Small intestine (tissue), 7 donors: ENCODE data around the gene MEOX1. TPM values are rescaled to one million over a fixed set of nuclear protein-coding genes. Genes with fewer than 3 reads are reported as not detected.
"Not testable (repeated sequence)": the region's sequence is repeated elsewhere in the genome, so short reads cannot be mapped to it uniquely, and the experiment has no call there.

ENCODE experiments used
- DNase-seq, 2 donors: peaks; one replicate each; pipeline versions ENCODE4 v3.0.0 to v3.0.0-alpha.2; 2013
- FAIRE-seq: peaks from 2 replicates; lab custom pipeline; 2012; peaks lifted over from hg19 to GRCh38; lab: Jason Lieb, UNC
- H3K27ac ChIP-seq, 3 donors: one replicate each; pipeline ENCODE4 v1.5.1; 2013; ENCODE audit warnings: low read length in 2 of 3, mild to moderate bottlenecking in 2 of 3, control low read depth in 1 of 3, inconsistent platforms in 1 of 3, low read depth in 1 of 3, moderate library complexity in 1 of 3
- H3K27me3 ChIP-seq, 3 donors: one replicate each; pipeline ENCODE4 v1.6.1; 2013; ENCODE audit warnings: low read length in 3 of 3, inconsistent platforms in 1 of 3; ENCODE audit not compliant: control insufficient read depth in 3 of 3, insufficient read depth in 3 of 3
- H3K36me3 ChIP-seq, 3 donors: one replicate each; pipeline ENCODE4 v1.6.1; 2013; ENCODE audit warnings: low read length in 3 of 3, inconsistent platforms in 1 of 3, low read depth in 1 of 3, mild to moderate bottlenecking in 1 of 3, moderate library complexity in 1 of 3; ENCODE audit not compliant: control insufficient read depth in 3 of 3, insufficient read depth in 2 of 3
- H3K4me1 ChIP-seq, 3 donors: one replicate each; pipeline ENCODE4 v1.6.1; 2013; ENCODE audit warnings: low read length in 2 of 3, inconsistent platforms in 1 of 3, low read depth in 1 of 3, mild to moderate bottlenecking in 1 of 3, moderate library complexity in 1 of 3; ENCODE audit not compliant: control insufficient read depth in 3 of 3, insufficient read depth in 2 of 3
- H3K4me3 ChIP-seq, 3 donors: one replicate each; pipeline ENCODE4 v1.5.1; 2013; ENCODE audit warnings: low read length in 3 of 3, control low read depth in 1 of 3, inconsistent platforms in 1 of 3, low read depth in 1 of 3, mild to moderate bottlenecking in 1 of 3, moderate library complexity in 1 of 3
- H3K9me3 ChIP-seq, 2 donors: one replicate each; pipeline ENCODE4 v1.6.1; 2013; ENCODE audit warnings: low read depth in 1 of 2, low read length in 1 of 2; ENCODE audit not compliant: control insufficient read depth in 2 of 2, insufficient read depth in 1 of 2
- WGBS, 3 donors: extraction: QIAGEN DNeasy Blood & Tissue Kit; methylation state at CpG; one replicate each; pipeline ENCODE4 v1.1.7; 2013; 5-methylcytosine and 5-hydroxymethylcytosine counted together
- polyA plus RNA-seq, 4 donors: library from polyadenylated mRNA; stranded (reverse) in 3 of 4; unstranded in 1 of 4; fragments of 200-250 nt in 3 of 4; fragments of 120-200 nt in 1 of 4; gene quantifications; one replicate each; pipeline versions ENCODE4 v1.2.1 to v1.2.3, GENCODE V29; 2013
- donor health status: healthy with polysubstance abuse.
- donor health status: control.
- donor health status: control.
- donor health status: Bipolar disorder and iron deficiency.
- donor health status: healthy.

The MEOX1 gene
- polyA plus RNA-seq, 4 donors = 2.6 to 7.1 TPM; not detected in 2

- Histone ChIP-seq H3K36me3 (no peaks in the 10 kb centered on the region), H3K27ac (no peak overlapping the region), H3K9me3 (peaks cover 0 to 6% of the 10 kb centered on the region in 2 donors), H3K4me3 (no peak overlapping the region), H3K4me1 (peaks cover 0 to 2% (median 0%) of the 10 kb centered on the region in 3 donors), H3K27me3 (peaks cover 0 to 1% (median 0%) of the 10 kb centered on the region in 3 donors)
- FAIRE-seq (no peak), DNase-seq (no peak)
- WGBS, 3 donors = 73 to 86% (median 83%) methylated on average over 6 of the region's 6 CpGs
Observed at GRCh38 chr17:43609613-43610385, 51.9 kb downstream of the MEOX1 start.

GRCh38 chr17:43608313-43608712 lies 53.4 kb downstream of the MEOX1 start:
- FAIRE-seq (no peak), DNase-seq (no peak)
- Histone ChIP-seq H3K4me3 (no peak overlapping the region), H3K27ac (no peak overlapping the region), H3K27me3 (peaks cover 0 to 1% (median 0%) of the 10 kb centered on the region in 3 donors), H3K4me1 (peaks cover 0 to 2% (median 0%) of the 10 kb centered on the region in 3 donors), H3K36me3 (no peaks in the 10 kb centered on the region), H3K9me3 (peaks cover 0 to 6% of the 10 kb centered on the region in 2 donors)
- 86 to 100% (median 90%) methylated on average over 1 of the region's 1 CpG for WGBS, 3 donors

- 79 to 88% (median 87%) methylated on average over 1 of the region's 1 CpG for WGBS, 3 donors
- Histone ChIP-seq H3K27ac (no peak overlapping the region), H3K4me1 (peaks cover 0 to 5% (median 0%) of the 10 kb centered on the region in 3 donors), H3K4me3 (no peak overlapping the region), H3K36me3 (no peaks in the 10 kb centered on the region), H3K27me3 (no peaks in the 10 kb centered on the region), H3K9me3 (no peaks in the 10 kb centered on the region)
- no peak for DNase-seq
- no peak for FAIRE-seq
Observed at GRCh38 chr17:43604549-43604948, 57.2 kb downstream of the MEOX1 start.

- Histone ChIP-seq H3K9me3 (no peaks in the 10 kb centered on the region), H3K4me3 (no peak overlapping the region), H3K36me3 (no peaks in the 10 kb centered on the region), H3K27ac (no peak overlapping the region), H3K4me1 (peaks cover 0 to 5% (median 0%) of the 10 kb centered on the region in 3 donors), H3K27me3 (no peaks in the 10 kb centered on the region)
- DNase-seq = no peak
- WGBS, 3 donors = 94 to 98% (median 95%) methylated on average over 1 of the region's 1 CpG
- FAIRE-seq = no peak
Observed at GRCh38 chr17:43603321-43603720, 58.4 kb downstream of the MEOX1 start.

- not testable (repeated sequence) for H3K27me3 ChIP-seq, H3K4me3 ChIP-seq, H3K9me3 ChIP-seq, DNase-seq, H3K27ac ChIP-seq, H3K4me1 ChIP-seq, FAIRE-seq, H3K36me3 ChIP-seq
- 94 to 98% (median 94%) methylated on average over 4 of the region's 4 CpGs for WGBS, 3 donors
Observed at GRCh38 chr17:43602556-43602955, 59.2 kb downstream of the MEOX1 start.

- Histone ChIP-seq H3K9me3 (no peaks in the 10 kb centered on the region), H3K27ac (no peak overlapping the region), H3K4me1 (peaks cover 0 to 5% (median 0%) of the 10 kb centered on the region in 3 donors), H3K36me3 (no peaks in the 10 kb centered on the region), H3K4me3 (no peak overlapping the region), H3K27me3 (no peaks in the 10 kb centered on the region)
- WGBS, 3 donors = 56 to 70% (median 62%) methylated on average over 10 of the region's 10 CpGs
- no peak for DNase-seq
- no peak for FAIRE-seq
Observed at GRCh38 chr17:43601280-43602039, 60.3 kb downstream of the MEOX1 start.

GRCh38 chr17:43599835-43600234 lies 61.9 kb downstream of the MEOX1 start:
- H3K4me3 ChIP-seq = no peak overlapping the region
- FAIRE-seq (no peak), DNase-seq (no peak)
- H3K9me3 ChIP-seq = no peaks in the 10 kb centered on the region
- H3K4me1 ChIP-seq = peaks cover 0 to 5% (median 0%) of the 10 kb centered on the region in 3 donors
- WGBS, 3 donors = 86 to 96% (median 89%) methylated on average over 3 of the region's 3 CpGs
- H3K27me3 ChIP-seq = no peaks in the 10 kb centered on the region
- H3K36me3 ChIP-seq = no peaks in the 10 kb centered on the region
- H3K27ac ChIP-seq = no peak overlapping the region

- no peaks in the 10 kb centered on the region for H3K27me3 ChIP-seq
- no peak for FAIRE-seq
- H3K9me3 ChIP-seq = no peaks in the 10 kb centered on the region
- H3K4me3 ChIP-seq = no peak overlapping the region
- peaks cover 0 to 5% (median 0%) of the 10 kb centered on the region in 3 donors for H3K4me1 ChIP-seq
- no peak for DNase-seq
- H3K27ac ChIP-seq = no peak overlapping the region
- 77% methylated on average over 5 of the region's 5 CpGs for WGBS, 3 donors
- H3K36me3 ChIP-seq = no peaks in the 10 kb centered on the region
Observed at GRCh38 chr17:43599046-43599395, 62.7 kb downstream of the MEOX1 start.
